ENCODE measurements around the gene CES2.
"Not testable (repeated sequence)": the region's sequence is repeated elsewhere in the genome, so short reads cannot be mapped to it uniquely, and the experiment has no call there.

DNA sequence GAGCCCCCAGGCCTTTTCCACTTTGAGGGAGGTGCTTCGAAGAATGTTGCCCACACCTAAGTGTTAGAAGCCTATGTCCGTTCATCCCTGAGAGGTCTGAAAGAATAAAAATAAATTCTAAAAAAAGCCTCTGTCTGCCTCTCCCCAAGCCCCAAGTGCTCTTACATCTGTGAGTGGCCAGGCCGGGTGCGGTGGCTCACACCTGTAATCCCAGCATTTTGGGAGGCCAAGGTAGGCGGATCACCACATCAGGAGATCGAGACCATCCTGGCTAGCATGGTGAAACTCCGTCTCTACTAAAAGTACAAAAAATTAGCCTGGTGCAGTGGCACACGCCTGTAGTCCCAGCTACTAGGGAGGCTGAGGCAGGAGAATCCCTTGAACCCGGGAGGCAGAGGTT is 9.7 kb downstream of the CES2 start:
- TF ChIP-seq, protein P1, sequence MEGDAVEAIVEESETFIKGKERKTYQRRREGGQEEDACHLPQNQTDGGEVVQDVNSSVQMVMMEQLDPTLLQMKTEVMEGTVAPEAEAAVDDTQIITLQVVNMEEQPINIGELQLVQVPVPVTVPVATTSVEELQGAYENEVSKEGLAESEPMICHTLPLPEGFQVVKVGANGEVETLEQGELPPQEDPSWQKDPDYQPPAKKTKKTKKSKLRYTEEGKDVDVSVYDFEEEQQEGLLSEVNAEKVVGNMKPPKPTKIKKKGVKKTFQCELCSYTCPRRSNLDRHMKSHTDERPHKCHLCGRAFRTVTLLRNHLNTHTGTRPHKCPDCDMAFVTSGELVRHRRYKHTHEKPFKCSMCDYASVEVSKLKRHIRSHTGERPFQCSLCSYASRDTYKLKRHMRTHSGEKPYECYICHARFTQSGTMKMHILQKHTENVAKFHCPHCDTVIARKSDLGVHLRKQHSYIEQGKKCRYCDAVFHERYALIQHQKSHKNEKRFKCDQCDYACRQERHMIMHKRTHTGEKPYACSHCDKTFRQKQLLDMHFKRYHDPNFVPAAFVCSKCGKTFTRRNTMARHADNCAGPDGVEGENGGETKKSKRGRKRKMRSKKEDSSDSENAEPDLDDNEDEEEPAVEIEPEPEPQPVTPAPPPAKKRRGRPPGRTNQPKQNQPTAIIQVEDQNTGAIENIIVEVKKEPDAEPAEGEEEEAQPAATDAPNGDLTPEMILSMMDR (IDR thresholded peaks at IDR 0.05): not testable (repeated sequence)
- peak in 1 of 2 donors; percentile 8 for TF ChIP-seq POLR2A (IDR thresholded peaks at IDR 0.05)

All from Peyer's patch (tissue), 4 donors.